ENCODE results near the gene PRDM5. TPM values are rescaled to one million over a fixed set of nuclear protein-coding genes. Genes with fewer than 3 reads are reported as not detected.

Gene PRDM5
- total and polyA plus RNA-seq, 9 of the 15 experiments (the other 6 are each of a cell fraction or from before 2014, with no cell fraction given), result not detected

DNA sequence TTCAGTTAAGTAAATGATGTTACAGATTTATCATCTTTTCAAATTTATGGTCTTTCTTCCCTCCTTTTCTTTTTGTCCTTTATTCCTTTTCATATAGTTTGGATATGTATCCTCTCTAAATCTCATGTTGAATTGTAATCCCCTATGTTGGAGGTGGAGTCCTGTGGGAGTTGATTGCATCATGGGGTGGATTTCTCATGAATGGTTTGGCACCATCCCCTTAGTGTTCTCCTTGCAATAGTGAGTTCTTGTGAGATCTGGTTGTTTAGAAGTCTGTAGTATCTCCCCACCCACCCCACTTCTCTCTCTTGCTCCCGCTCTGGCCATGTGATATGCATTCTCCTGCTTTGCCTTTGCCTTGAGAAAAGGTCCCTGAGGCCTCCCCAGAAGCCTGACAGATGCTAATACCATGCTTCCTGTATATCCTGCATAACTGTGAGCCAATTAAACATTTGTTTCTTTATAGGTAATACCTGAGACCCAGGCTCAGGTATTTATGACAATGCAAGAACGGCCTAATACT lies 236.7 kb downstream of the PRDM5 start:
- 6% methylated on average over 2 of the region's 2 CpGs for WGBS (ENCODE audit: insufficient coverage, low coverage, missing lambda C conversion rate)
- ATAC-seq, result no peak
- intact Hi-C loops (cut with micrococcal nuclease), result no loop called here
- ChIA-PET CTCF (ENCODE audit: low intra/inter-chr PET ratio) (no interaction called here), POLR2A (no interaction called here)
- no peaks in the 10 kb centered on the region; the same call in 1 of the 2 replicates for H3K9me3 ChIP-seq (replicated peaks; ENCODE audit: control insufficient read depth, insufficient read depth, low read depth, low read length)
- H3K4me3 ChIP-seq, result no peak overlapping the region
- no peaks in the 10 kb centered on the region for H3K27me3 ChIP-seq (ENCODE audit: control insufficient read depth in 2 of 2, insufficient read depth in 2 of 2, low read length in 2 of 2)
- in situ Hi-C loops (cut with MboI), result no loop called here
- H2AFZ ChIP-seq (ENCODE audit: low read depth, low read length), result no peak overlapping the region
- H4K20me1 ChIP-seq (replicated peaks; ENCODE audit: control insufficient read depth, insufficient read depth, low read length), result no peaks in the 10 kb centered on the region
- FAIRE-seq, result no peak
- no peak for DNase-seq (ENCODE audit: extremely low read depth in 1 of 4, low spot score in 3 of 4)
- no peak overlapping the region for H3K4me2 ChIP-seq (ENCODE audit: insufficient read depth, low read length)
- H3K4me1 ChIP-seq (replicated peaks in 1 of 2; ENCODE audit: control insufficient read depth in 2 of 2, insufficient read depth in 2 of 2, low read length in 2 of 2), result no peaks in the 10 kb centered on the region
- H3K36me3 ChIP-seq (ENCODE audit: control insufficient read depth, insufficient read depth, low read length), result no peaks in the 10 kb centered on the region
- no peaks in the 10 kb centered on the region for H3K9me1 ChIP-seq (ENCODE audit: control insufficient read depth, insufficient read depth, low read length)
- no peak overlapping the region for H3K27ac ChIP-seq (ENCODE audit: extremely low read depth, low read depth, low read length)
- no TSS peak for BruUV-seq (replicated peaks)
- TF ChIP-seq ZNF584 (CRISPR knock-in tag; IDR thresholded peaks at IDR 0.05; ENCODE audit: low read depth), result no peak
- TF ChIP-seq, protein P1, sequence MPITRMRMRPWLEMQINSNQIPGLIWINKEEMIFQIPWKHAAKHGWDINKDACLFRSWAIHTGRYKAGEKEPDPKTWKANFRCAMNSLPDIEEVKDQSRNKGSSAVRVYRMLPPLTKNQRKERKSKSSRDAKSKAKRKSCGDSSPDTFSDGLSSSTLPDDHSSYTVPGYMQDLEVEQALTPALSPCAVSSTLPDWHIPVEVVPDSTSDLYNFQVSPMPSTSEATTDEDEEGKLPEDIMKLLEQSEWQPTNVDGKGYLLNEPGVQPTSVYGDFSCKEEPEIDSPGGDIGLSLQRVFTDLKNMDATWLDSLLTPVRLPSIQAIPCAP (CRISPR knock-in tag; IDR thresholded peaks at IDR 0.05; ENCODE audit: borderline replicate concordance), result no peak
- no peak for TF ChIP-seq SRSF1 (IDR thresholded peaks at IDR 0.05; ENCODE audit: low read depth, low read length)
- no peak overlapping the region for H3K9ac ChIP-seq (ENCODE audit: insufficient read depth in 1 of 2, low read depth in 2 of 2, low read length in 2 of 2)
- no peaks in the 10 kb centered on the region for H3K79me2 ChIP-seq (ENCODE audit: control insufficient read depth, insufficient read depth, low read length)

DNA sequence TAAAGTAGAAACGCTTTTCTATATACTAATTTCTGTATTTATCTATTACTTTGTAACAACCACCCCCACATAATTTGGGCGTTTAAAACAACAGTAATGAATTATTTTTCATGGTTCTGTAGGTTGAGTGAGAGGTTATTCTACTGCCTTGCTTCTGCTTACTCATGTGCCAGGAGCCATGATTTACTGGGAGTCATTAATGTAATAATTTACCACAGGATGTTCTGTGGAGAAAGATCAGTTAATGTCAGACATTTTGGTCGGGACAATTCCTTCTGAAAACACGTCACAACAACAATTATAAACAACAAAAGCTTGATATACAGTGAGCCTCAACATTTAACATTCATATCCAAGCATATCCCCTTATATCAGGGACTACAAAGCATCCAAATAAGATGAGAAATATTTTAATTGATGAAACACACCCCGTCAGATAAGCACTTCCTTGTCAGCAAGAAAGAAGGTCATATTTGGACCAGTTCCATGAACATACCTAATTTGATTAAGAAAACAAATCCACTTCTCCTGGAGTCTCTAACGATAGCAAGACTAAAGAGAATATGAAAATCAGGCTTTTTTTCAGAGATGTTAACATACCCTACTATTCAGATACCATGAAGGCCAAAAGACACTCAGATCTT lies 238.5 kb downstream of the PRDM5 start:
- Histone ChIP-seq H2AFZ (ENCODE audit: low read depth, low read length) (no peak overlapping the region), H3K79me2 (ENCODE audit: control insufficient read depth, insufficient read depth, low read length) (no peaks in the 10 kb centered on the region), H3K4me2 (ENCODE audit: insufficient read depth, low read length) (no peak overlapping the region), H3K27ac (ENCODE audit: extremely low read depth, low read depth, low read length) (no peak overlapping the region), H3K36me3 (ENCODE audit: control insufficient read depth, insufficient read depth, low read length) (no peaks in the 10 kb centered on the region), H3K9ac (ENCODE audit: insufficient read depth in 1 of 2, low read depth in 2 of 2, low read length in 2 of 2) (no peak overlapping the region), H3K4me3 (no peak overlapping the region), H3K9me1 (ENCODE audit: control insufficient read depth, insufficient read depth, low read length) (no peaks in the 10 kb centered on the region), H4K20me1 (replicated peaks; ENCODE audit: control insufficient read depth, insufficient read depth, low read length) (no peaks in the 10 kb centered on the region), H3K27me3 (ENCODE audit: control insufficient read depth in 2 of 2, insufficient read depth in 2 of 2, low read length in 2 of 2) (no peaks in the 10 kb centered on the region), H3K9me3 (replicated peaks; ENCODE audit: control insufficient read depth, insufficient read depth, low read depth, low read length) (no peaks in the 10 kb centered on the region; the same call in 1 of the 2 replicates), H3K4me1 (replicated peaks in 1 of 2; ENCODE audit: control insufficient read depth in 2 of 2, insufficient read depth in 2 of 2, low read length in 2 of 2) (no peaks in the 10 kb centered on the region)
- CTCF ChIA-PET (ENCODE audit: low intra/inter-chr PET ratio), result no interaction called here
- BruUV-seq (replicated peaks), result no TSS peak
- 0% methylated on average over 6 of the region's 6 CpGs for WGBS (ENCODE audit: insufficient coverage, low coverage, missing lambda C conversion rate)
- FAIRE-seq (no peak), DNase-seq (ENCODE audit: extremely low read depth in 1 of 4, low spot score in 3 of 4) (no peak), ATAC-seq (no peak)
- in situ Hi-C loops (cut with MboI), result no loop called here
- intact Hi-C loops (cut with micrococcal nuclease), result no loop called here
- POLR2A ChIA-PET, result no interaction called here
- TF ChIP-seq TAF9B (IDR thresholded peaks at IDR 0.05; ENCODE audit: partially characterized antibody) (no peak), ZNF778 (CRISPR knock-in tag; IDR thresholded peaks at IDR 0.05) (no peak), HIVEP1 (CRISPR knock-in tag; IDR thresholded peaks at IDR 0.05) (no peak), SNIP1 (IDR thresholded peaks at IDR 0.05; ENCODE audit: low read depth) (no peak), ZNF77 (CRISPR knock-in tag; IDR thresholded peaks at IDR 0.05) (no peak), HCFC1 (IDR thresholded peaks at IDR 0.05; ENCODE audit: low read depth, low read length) (no peak), NFXL1 (CRISPR knock-in tag; IDR thresholded peaks at IDR 0.05) (no peak), RBM25 (IDR thresholded peaks at IDR 0.05; ENCODE audit: low read depth, low read length, severe bottlenecking) (no peak), KDM5B (IDR thresholded peaks at IDR 0.05; ENCODE audit: insufficient replicate concordance, low read depth, low read length) (no peak), KLF16 (IDR thresholded peaks at IDR 0.05) (no peak), GTF2E2 (tag; IDR thresholded peaks at IDR 0.05) (no peak)
- TF ChIP-seq, protein P2, sequence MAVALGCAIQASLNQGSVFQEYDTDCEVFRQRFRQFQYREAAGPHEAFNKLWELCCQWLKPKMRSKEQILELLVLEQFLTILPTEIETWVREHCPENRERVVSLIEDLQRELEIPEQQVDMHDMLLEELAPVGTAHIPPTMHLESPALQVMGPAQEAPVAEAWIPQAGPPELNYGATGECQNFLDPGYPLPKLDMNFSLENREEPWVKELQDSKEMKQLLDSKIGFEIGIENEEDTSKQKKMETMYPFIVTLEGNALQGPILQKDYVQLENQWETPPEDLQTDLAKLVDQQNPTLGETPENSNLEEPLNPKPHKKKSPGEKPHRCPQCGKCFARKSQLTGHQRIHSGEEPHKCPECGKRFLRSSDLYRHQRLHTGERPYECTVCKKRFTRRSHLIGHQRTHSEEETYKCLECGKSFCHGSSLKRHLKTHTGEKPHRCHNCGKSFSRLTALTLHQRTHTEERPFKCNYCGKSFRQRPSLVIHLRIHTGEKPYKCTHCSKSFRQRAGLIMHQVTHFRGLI (CRISPR knock-in tag; IDR thresholded peaks at IDR 0.05), result no peak
